C4-2B (cell line): ENCODE measurements around the gene SLC24A1.

ENCODE experiments used
- H3K27ac ChIP-seq: fragments of 450-650 bp; 2 replicates; pipeline ENCODE4 v1.5.1; 2017
- ZFX ChIP-seq: fragments of 450-650 bp; IDR thresholded peaks from 2 replicates; pipeline ENCODE4 v1.6.1; 2017
- TF ChIP-seq, protein P1 (sequence below): fragments of 450-650 bp; conservative IDR thresholded peaks from 2 replicates; pipeline ENCODE4 v1.5.1; 2017; ENCODE audit warnings: mild to moderate bottlenecking

The SLC24A1 gene

DNA sequence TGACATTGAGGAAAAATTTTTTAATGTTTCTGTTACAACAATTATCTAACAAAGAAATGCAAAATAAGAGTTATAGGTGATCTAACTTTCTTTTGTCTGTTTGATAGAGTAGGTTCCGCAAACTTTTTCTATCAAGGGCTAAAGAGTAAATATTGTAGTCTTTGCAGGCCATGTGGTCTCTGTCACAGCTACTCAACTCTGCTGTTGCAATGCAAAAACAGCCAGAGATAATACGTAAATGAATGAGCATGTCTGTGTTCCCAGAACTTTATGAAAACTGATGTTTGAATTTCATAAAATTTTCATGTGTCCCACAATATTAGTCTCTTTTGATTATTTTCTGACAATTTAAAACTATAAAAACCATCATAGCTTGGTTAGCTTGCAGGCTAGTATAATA, 73.3 kb downstream of the SLC24A1 start:
- TF ChIP-seq, protein P1, sequence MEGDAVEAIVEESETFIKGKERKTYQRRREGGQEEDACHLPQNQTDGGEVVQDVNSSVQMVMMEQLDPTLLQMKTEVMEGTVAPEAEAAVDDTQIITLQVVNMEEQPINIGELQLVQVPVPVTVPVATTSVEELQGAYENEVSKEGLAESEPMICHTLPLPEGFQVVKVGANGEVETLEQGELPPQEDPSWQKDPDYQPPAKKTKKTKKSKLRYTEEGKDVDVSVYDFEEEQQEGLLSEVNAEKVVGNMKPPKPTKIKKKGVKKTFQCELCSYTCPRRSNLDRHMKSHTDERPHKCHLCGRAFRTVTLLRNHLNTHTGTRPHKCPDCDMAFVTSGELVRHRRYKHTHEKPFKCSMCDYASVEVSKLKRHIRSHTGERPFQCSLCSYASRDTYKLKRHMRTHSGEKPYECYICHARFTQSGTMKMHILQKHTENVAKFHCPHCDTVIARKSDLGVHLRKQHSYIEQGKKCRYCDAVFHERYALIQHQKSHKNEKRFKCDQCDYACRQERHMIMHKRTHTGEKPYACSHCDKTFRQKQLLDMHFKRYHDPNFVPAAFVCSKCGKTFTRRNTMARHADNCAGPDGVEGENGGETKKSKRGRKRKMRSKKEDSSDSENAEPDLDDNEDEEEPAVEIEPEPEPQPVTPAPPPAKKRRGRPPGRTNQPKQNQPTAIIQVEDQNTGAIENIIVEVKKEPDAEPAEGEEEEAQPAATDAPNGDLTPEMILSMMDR: no peak
- TF ChIP-seq ZFX: no peak
- H3K27ac ChIP-seq: no peak overlapping the region
